Measurements from ENCODE around the gene AFF3. TPM values are rescaled to one million over a fixed set of nuclear protein-coding genes. Genes with fewer than 3 reads are reported as not detected.
A peak's percentile ranks its signal among the peaks of the same experiment; 100 is the strongest.

AFF3 gene
- total RNA-seq, 3 donors from 2014 or later, result 4.2 to 56.6 (median 5.2) TPM

DNA sequence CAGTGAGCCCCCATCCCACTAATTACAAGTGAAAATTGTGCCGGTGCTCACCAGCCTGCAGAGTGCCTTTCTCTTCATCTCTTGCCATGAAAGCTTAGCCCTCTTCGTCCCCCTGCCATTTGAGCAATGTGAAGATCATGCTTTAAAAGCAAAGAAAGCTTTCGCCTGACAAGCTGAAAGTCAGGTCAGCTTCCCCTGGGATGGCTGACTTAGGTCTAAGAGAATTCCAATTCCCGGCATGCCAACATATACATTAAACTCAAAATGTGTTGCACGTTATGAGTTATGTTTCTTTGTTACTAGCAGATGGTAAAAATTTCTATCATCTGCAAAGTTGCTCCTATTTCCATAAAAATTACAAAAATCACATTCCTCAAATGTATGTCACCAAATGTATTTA lies 129.8 kb downstream of the AFF3 start:
- peaks cover 2% of the 10 kb centered on the region for H3K4me1 ChIP-seq (ENCODE audit: low read depth)
- no peaks in the 10 kb centered on the region for H3K36me3 ChIP-seq (ENCODE audit: low read depth)
- no peaks in the 10 kb centered on the region for H3K9me3 ChIP-seq
- ATAC-seq, result no peak
- no peak overlapping the region for H3K4me3 ChIP-seq
- intact Hi-C loops (cut with DNase I, micrococcal nuclease), result no loop called here
- TF ChIP-seq, protein P1, sequence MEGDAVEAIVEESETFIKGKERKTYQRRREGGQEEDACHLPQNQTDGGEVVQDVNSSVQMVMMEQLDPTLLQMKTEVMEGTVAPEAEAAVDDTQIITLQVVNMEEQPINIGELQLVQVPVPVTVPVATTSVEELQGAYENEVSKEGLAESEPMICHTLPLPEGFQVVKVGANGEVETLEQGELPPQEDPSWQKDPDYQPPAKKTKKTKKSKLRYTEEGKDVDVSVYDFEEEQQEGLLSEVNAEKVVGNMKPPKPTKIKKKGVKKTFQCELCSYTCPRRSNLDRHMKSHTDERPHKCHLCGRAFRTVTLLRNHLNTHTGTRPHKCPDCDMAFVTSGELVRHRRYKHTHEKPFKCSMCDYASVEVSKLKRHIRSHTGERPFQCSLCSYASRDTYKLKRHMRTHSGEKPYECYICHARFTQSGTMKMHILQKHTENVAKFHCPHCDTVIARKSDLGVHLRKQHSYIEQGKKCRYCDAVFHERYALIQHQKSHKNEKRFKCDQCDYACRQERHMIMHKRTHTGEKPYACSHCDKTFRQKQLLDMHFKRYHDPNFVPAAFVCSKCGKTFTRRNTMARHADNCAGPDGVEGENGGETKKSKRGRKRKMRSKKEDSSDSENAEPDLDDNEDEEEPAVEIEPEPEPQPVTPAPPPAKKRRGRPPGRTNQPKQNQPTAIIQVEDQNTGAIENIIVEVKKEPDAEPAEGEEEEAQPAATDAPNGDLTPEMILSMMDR (IDR thresholded peaks at IDR 0.05), result no peak
- DNase-seq, result no peak

DNA sequence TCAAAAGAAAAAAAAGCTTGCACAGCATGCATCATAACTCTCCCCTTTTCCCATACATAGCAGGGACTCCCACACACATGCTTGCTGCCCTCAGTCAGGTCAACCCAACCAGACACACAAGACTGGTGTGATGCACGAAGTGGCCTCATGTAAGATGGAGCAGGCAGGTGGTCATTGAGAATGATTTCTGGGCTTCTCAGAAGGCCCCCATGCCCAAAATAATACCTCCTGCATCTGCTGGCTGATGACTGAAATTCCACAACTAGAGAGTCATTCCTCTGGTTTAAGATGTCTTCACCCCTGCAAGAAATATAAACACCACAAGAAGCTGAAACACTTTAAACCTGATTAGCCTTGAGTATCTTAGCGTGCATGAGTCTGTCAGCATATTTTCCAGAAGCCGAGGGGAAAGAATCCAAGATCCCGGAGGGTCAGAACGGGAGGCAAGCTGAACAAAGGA lies 131.1 kb downstream of the AFF3 start:
- Histone ChIP-seq H3K4me3 (no peak overlapping the region), H3K4me1 (ENCODE audit: low read depth) (peaks cover 2% of the 10 kb centered on the region), H3K9me3 (no peaks in the 10 kb centered on the region), H3K36me3 (ENCODE audit: low read depth) (no peaks in the 10 kb centered on the region)
- TF ChIP-seq, protein P1 (IDR thresholded peaks at IDR 0.05), result no peak
- DNase-seq, result no peak
- ATAC-seq, result no peak
- intact Hi-C loops (cut with DNase I, micrococcal nuclease), result no loop called here

DNA sequence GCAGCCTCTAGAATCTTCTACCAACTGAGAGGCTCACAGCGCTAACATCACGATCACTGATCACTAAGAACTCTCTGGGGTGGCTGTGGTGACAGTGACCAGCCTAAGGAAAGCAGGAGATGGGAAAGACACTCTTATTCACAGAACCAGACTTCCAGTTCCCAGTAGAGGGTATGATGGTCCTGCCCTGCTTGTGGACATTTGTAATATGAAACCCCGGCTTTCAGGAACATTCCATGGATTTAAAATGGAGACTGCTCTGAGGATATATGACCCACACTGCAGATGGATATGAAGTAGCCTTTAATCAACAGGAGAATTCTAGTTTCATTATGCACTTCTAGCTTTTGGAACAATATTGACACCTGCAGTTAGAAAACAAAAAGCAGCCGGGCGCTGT lies 131.8 kb downstream of the AFF3 start:
- intact Hi-C loops (cut with DNase I, micrococcal nuclease), result no loop called here
- TF ChIP-seq, protein P1 (IDR thresholded peaks at IDR 0.05), result no peak
- H3K9me3 ChIP-seq, result no peaks in the 10 kb centered on the region
- H3K36me3 ChIP-seq (ENCODE audit: low read depth), result no peaks in the 10 kb centered on the region
- H3K4me3 ChIP-seq, result no peak overlapping the region
- DNase-seq (no peak), ATAC-seq (no peak)
- H3K4me1 ChIP-seq (ENCODE audit: low read depth), result peaks cover 2% of the 10 kb centered on the region

DNA sequence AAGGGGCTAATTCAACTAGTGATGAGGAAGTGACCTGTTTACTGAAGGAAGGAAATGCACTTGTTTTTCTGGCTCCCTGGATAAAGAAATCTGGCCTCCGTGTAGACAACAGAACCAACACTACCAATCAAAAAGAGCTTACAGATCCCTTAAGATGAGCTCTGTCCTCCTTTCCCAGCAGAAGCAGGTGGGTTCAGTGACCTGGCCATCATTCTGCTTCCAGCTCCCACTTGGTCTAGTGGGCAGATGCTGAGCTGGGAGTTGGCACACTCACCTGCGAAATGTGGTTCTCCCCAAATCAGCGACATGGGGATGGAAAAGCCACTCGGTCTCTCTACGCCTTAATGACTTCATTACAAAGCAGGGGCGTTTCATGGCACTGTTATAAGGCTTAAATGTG lies 132.6 kb downstream of the AFF3 start:
- H3K36me3 ChIP-seq (ENCODE audit: low read depth), result no peaks in the 10 kb centered on the region
- intact Hi-C loops (cut with DNase I, micrococcal nuclease), result no loop called here

DNA sequence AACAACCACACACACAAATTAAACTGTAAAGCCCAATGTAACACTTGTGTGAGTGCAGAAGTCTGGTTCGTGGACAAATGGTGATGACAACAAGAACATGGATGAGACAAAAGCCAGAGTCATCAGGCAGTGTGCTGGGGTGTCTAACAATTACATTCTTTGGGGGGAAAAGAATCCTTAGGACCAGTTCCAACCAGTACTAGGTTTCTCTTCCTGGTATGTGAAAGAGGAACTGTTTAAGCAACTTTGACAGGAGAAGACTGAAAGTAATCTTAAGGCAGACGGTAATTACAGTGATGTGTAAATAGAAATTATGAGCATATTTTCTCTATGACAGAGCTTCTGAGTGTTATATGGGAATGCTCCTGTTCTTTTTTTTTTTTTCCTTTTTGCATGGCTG lies 133.4 kb downstream of the AFF3 start:
- no peak overlapping the region for H3K4me3 ChIP-seq
- H3K9me3 ChIP-seq, result no peaks in the 10 kb centered on the region
- no peaks in the 10 kb centered on the region for H3K36me3 ChIP-seq (ENCODE audit: low read depth)
- no peak for DNase-seq
- intact Hi-C loops (cut with DNase I, micrococcal nuclease), result no loop called here
- ATAC-seq, result peak; percentile 46
- peaks cover 2% of the 10 kb centered on the region for H3K4me1 ChIP-seq (ENCODE audit: low read depth)
- TF ChIP-seq, protein P1 (IDR thresholded peaks at IDR 0.05), result no peak

More for the DNA sequence above, 132.6 kb downstream of the AFF3 start:
- ATAC-seq (no peak), DNase-seq (no peak)
- Histone ChIP-seq H3K4me3 (no peak overlapping the region), H3K4me1 (ENCODE audit: low read depth) (peaks cover 2% of the 10 kb centered on the region), H3K9me3 (no peaks in the 10 kb centered on the region)
- TF ChIP-seq, protein P1 (IDR thresholded peaks at IDR 0.05), result no peak

DNA sequence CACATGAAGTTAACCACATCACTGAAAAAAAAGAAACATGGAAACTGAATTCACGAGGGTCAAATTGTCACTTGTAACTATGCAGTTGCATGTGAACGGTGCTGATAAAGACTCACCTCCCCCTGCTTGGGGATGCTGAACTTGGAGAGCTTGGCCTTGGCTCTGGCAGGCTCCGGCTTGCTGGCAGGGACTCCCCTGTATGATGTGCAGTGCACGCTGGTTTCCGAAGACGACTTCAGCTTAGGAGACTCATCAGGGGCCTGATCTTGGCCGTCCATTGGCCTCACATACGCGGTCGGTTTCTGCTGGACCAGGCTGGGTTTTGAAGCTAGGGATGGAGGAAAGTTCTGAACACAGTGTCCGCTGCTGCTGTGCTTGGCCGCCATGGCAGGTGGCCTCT lies 135.9 kb downstream of the AFF3 start:
- no peaks in the 10 kb centered on the region for H3K9me3 ChIP-seq
- DNase-seq (no peak), ATAC-seq (no peak)
- H3K36me3 ChIP-seq (ENCODE audit: low read depth), result no peaks in the 10 kb centered on the region
- H3K4me1 ChIP-seq (ENCODE audit: low read depth), result peaks cover 2% of the 10 kb centered on the region
- TF ChIP-seq, protein P1 (IDR thresholded peaks at IDR 0.05), result no peak
- H3K4me3 ChIP-seq, result no peak overlapping the region
- intact Hi-C loops (cut with DNase I, micrococcal nuclease), result no loop called here
